GM21381 (cell line): ENCODE results near the gene LRRN4CL.
"Not testable (repeated sequence)": the region's sequence is repeated elsewhere in the genome, so short reads cannot be mapped to it uniquely, and the experiment has no call there.

Experiments used
- ATAC-seq: cut with Tn5 transposase; IDR thresholded peaks from one replicate; pipeline ENCODE4 v1.9.1; 2021; ENCODE audit warnings: mild to moderate bottlenecking, moderate library complexity; ENCODE audit not compliant: unreplicated experiment

LRRN4CL gene

GRCh38 chr11:62677156-62677555 is 12.2 kb downstream of the LRRN4CL start:
- no peak for ATAC-seq

DNA sequence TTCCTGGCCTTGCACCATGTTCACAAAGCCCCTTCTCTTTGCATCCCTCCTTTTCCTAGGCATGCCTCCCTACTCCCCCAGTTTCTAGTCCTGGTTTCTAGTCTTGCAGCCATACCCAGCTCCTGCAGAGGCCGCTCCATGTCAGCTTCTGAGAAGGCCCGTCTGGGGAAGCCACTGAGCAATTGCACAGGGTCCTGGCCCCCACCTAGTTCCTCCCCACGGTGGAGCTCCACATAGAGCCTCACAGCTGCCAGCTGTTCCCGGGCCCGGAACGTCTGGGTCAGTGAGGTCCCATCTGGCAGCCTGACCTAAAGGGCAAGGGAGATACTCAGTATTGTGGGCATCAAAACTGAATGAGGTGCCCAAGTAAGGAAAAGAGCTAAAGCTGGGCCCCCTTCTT is 12.6 kb downstream of the LRRN4CL start:
- ATAC-seq, result no peak

DNA sequence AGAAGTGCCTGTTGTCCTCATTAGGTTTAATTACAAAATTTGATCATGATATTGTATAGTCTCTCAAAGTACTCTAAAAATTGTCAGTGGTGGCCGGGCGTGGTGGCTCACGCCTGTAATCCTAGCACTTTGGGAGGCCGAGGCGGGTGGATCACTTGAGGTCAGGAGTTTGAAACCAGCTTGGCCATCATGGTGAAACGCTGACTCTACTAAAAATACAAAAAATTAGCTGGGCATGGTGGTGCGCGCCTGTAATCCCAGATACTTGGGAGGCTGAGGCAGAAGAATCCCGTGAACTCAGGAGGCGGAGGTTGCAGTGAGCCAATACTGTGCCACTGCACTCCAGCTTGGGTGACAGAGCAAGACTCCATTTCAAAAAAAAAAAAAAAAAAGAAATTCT is 13.9 kb downstream of the LRRN4CL start:
- not testable (repeated sequence) for ATAC-seq

DNA sequence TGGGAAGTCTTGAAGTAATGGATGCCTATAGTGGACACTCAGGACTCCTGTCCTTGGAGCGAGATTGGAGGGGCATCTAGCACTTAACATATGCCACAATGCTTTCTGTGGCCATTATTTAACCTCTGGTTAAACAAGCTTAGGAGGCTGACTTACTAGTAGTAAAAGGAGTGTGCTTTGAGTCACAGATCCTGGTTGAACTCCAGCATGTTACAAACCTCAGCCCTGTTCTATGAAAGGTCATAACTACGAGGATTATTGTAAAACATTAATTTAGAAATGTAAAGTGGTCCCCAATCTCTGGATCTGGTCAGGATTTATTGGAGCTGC is 16.2 kb downstream of the LRRN4CL start:
- no peak for ATAC-seq

DNA sequence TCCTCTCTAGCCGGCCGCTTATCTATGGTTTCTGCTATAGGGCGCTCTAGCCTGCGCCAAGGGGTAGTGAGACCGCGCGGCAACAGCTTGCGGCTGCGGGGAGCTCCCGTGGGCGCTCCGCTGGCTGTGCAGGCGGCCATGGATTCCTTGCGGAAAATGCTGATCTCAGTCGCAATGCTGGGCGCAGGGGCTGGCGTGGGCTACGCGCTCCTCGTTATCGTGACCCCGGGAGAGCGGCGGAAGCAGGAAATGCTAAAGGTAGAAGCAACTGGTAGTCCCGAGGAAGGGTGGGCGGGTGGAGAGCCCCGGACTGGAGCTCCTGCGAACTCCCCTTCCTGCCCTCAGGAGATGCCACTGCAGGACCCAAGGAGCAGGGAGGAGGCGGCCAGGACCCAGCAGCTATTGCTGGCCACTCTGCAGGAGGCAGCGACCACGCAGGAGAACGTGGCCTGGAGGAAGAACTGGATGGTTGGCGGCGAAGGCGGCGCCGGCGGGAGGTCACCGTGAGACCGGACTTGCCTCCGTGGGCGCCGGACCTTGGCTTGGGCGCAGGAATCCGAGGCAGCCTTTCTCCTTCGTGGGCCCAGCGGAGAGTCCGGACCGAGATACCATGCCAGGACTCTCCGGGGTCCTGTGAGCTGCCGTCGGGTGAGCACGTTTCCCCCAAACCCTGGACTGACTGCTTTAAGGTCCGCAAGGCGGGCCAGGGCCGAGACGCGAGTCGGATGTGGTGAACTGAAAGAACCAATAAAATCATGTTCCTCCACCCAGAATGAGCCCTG is 17.5 kb downstream of the LRRN4CL start, which contains the start of the genes LBHD1 and UQCC3:
Gene LBHD1 (minus strand): TSS at position 660 of the 782 bp plus-strand sequence. CDS start 2,236 bp downstream, outside the sequence.
Gene UQCC3 (plus strand): TSS at position 66 of the 782 bp plus-strand sequence. CDS start 73 bp downstream, at position 139.
- peak; percentile 46 for ATAC-seq

DNA sequence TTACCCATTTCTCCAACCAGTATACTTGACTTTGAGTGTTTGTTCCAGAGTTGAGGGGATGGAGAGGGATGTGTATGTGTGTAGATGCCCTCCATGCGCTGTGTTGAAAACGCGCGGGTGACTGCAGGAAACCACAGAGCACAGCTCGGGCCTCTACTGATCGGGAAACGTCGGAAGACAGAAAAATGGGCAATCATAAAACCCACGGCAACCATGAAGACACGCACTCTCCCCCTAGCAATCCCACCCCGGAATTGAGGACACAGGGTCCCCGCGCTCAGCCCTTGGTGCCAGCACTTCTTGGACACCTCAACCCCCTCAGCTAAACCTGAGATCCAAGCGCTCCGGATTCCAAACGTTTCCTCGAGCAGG is 18.1 kb downstream of the LRRN4CL start:
- ATAC-seq, result peak; percentile 17

- ATAC-seq, result no peak
These were observed 19.7 kb downstream of the LRRN4CL start for GRCh38 chr11:62669420-62670161.

DNA sequence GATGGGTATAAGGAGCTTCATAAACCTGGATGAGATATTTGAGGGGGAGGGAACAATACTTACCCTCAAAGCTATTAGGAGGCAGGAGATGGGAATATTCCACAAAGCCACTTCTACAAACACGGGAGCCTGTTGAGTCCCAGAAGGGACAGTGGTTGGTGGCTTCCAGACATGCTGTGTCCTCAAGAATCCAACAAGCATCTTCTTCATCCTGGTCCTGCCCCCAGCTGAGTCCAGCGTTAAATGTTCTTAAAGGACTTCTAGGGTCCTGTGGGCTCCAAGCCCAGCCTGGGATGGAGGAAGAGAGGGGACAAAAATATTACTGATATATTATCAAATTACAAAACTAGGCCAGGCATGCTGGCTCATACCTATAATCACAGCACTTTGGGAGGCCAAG is 21.9 kb downstream of the LRRN4CL start:
- ATAC-seq, result no peak

DNA sequence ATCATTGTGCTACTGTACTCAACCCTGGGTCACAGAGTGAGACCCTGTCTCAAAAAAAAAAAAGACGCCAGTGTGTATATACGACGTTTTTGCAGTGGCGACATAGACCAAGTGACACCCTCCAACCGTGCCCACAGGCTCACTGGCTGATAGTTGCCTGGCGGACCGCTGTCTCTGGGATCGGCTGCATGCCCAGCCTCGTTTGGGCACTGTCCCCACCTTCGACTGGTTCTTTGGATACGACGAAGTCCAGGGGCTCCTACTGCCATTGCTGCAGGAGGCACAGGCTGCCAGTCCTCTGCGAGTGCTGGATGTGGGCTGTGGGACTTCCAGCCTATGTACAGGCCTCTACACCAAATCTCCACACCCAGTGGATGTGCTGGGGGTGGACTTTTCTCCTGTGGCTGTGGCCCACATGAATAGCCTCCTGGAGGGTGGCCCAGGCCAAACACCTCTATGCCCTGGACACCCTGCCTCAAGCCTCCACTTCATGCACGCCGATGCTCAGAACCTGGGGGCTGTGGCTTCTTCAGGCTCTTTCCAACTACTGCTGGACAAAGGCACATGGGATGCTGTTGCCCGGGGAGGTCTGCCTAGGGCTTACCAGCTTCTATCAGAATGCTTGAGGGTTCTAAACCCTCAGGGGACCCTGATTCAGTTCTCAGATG is 22.9 kb downstream of the LRRN4CL start:
- no peak for ATAC-seq

DNA sequence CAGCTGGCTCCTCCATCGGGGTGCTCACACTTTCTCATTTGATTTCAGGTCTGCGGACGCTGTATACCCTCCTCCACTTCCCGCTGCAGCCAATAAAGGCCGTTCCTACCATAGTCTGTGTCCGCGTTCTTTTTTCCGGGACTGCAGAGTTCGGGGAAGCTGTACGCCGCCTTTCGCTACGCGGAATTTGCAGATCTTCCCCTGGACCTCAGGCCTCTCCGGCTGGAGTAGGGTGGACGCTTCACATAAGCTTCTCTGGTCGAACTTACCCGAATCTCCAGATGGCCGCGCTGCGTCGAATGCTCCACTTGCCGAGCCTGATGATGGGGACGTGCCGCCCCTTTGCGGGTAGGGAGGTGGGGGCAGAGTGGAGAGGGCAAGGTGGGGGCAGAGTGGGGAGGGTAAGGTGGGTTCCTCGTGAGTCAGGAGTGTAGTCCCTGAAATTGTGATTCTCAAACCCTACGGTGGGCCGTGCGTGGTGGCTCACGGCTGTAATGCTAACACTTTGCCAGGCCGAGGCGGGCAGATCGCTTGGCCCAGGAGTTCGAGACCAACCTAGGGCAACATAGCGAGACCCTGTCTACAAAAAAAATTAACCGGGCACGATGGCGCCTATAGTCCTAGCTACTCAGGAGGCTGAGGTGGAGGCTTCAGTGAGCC is 23.6 kb downstream of the LRRN4CL start:
- peak; percentile 13 for ATAC-seq

GRCh38 chr11:62665075-62665598 is 24.2 kb downstream of the LRRN4CL start, which contains the start of the genes C11orf98 and CSKMT:
TSS of gene C11orf98 (minus strand) at chr11:62665210. CDS start at chr11:62665169, 41 bp downstream.
TSS of gene CSKMT (plus strand) at chr11:62665312. CDS start at chr11:62665880, 568 bp downstream.
- ATAC-seq, result peak; percentile 79

- peak; percentile 7 for ATAC-seq
These were observed 24.8 kb downstream of the LRRN4CL start for GRCh38 chr11:62664405-62665074.

- no peak for ATAC-seq
These were observed 32.4 kb downstream of the LRRN4CL start for GRCh38 chr11:62656796-62657429.

GRCh38 chr11:62654297-62654696 is 35.0 kb downstream of the LRRN4CL start:
- ATAC-seq, result no peak

GRCh38 chr11:62652161-62653006 is 36.9 kb downstream of the LRRN4CL start:
- no peak for ATAC-seq

- ATAC-seq, result not testable (repeated sequence)
These were observed 39.0 kb downstream of the LRRN4CL start for GRCh38 chr11:62650283-62650682.

DNA sequence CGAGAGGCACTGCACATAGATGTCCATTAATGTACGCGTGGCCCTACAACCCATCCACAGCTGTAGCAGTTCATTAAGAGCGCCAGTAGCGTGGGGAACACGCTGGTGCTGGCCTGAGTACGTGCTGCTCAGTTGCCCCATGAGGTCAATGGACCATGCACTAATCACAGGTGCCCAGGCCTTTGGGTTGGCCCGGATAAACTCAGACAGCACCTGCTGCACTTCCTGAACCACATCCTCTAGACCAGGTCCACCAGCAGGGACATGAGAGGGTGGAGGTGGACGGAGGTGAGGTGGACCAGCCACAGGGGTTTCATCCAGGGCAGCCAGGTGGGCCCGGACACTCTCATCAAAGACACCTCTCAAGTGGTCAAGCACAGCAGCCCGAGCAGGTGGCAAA is 39.8 kb downstream of the LRRN4CL start:
- ATAC-seq, result no peak

GRCh38 chr11:62648967-62649364 is 40.4 kb downstream of the LRRN4CL start:
- ATAC-seq, result no peak
